Measurements from ENCODE around the gene FAM162B.
"Not testable (repeated sequence)": the region's sequence is repeated elsewhere in the genome, so short reads cannot be mapped to it uniquely, and the experiment has no call there.

The FAM162B gene

GRCh38 chr6:116763048-116763447 is 2.5 kb downstream of the FAM162B start:
- no peak for TF ChIP-seq CTCF (IDR thresholded peaks at IDR 0.05; ENCODE audit: insufficient read depth, missing control alignments)
- no peak for FAIRE-seq
- no peak for DNase-seq (ENCODE audit: insufficient read length, low spot score)

DNA sequence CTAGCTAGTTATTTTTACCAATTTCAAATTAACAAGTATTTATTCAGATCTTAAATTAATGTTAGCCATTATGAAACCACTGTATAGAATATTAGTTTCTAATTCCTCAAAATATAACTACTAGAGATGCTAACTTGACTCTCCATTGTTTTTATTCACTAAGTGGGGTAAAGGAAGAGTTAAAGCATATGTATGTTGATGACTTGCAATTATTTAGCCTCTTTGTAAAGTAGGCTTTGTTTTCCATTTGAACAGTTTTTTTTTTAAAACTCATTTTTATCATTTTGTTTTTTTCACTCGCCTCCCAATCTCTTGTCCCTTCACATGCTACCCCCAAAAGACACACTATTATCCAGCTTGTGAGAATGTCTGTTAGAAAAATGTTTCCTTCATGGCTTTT is 3.3 kb downstream of the FAM162B start:
- no peak for DNase-seq (ENCODE audit: insufficient read length, low spot score)
- no peak for TF ChIP-seq CTCF (IDR thresholded peaks at IDR 0.05; ENCODE audit: insufficient read depth, missing control alignments)
- no peak for FAIRE-seq

- FAIRE-seq (no peak), DNase-seq (ENCODE audit: insufficient read length, low spot score) (no peak)
- TF ChIP-seq CTCF (IDR thresholded peaks at IDR 0.05; ENCODE audit: insufficient read depth, missing control alignments) = no peak
Observed at GRCh38 chr6:116761779-116762178, 3.7 kb downstream of the FAM162B start.

- FAIRE-seq (no peak), DNase-seq (ENCODE audit: insufficient read length, low spot score) (no peak)
- no peak for TF ChIP-seq CTCF (IDR thresholded peaks at IDR 0.05; ENCODE audit: insufficient read depth, missing control alignments)
Observed at GRCh38 chr6:116745176-116745575, 20.3 kb downstream of the FAM162B start.

- TF ChIP-seq CTCF (IDR thresholded peaks at IDR 0.05; ENCODE audit: insufficient read depth, missing control alignments) = no peak
- FAIRE-seq = no peak
- no peak for DNase-seq (ENCODE audit: insufficient read length, low spot score)
Observed at GRCh38 chr6:116741571-116741970, 23.9 kb downstream of the FAM162B start.

GRCh38 chr6:116740486-116740885 is 25.0 kb downstream of the FAM162B start:
- FAIRE-seq; DNase-seq (ENCODE audit: insufficient read length, low spot score): not testable (repeated sequence)

DNA sequence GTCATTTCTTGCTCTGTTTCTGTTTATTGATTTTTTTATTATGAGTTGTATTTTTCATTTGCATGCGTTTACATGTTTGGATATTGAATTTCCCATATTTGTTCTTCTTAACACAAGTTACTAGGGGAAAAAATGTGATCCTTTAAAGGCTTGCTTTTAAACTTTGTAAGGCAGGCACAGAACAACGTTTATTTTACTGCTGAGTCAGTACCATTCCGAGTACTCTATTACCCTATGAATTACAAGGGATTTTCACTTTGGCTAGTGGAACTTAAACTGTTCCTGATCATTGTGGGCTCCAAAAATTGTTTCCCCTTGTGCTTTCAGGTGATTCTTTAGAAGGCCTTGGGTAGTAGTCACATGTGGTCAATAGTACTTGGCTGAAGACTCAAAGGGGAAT is 28.5 kb downstream of the FAM162B start:
- no peak for FAIRE-seq
- DNase-seq (ENCODE audit: insufficient read length, low spot score) = no peak
- no peak for TF ChIP-seq CTCF (IDR thresholded peaks at IDR 0.05; ENCODE audit: insufficient read depth, missing control alignments)

GRCh38 chr6:116730513-116730912 is 35.0 kb downstream of the FAM162B start:
- no peak for DNase-seq (ENCODE audit: insufficient read length, low spot score)
- no peak for TF ChIP-seq CTCF (IDR thresholded peaks at IDR 0.05; ENCODE audit: insufficient read depth, missing control alignments)
- no peak for FAIRE-seq

Measured in D721Med (cell line).